NCI-H187 treated with DMSO at 0.1 percent for 48 hours (cell line): Measurements from ENCODE around the gene MT1H.
"Not testable (repeated sequence)": the region's sequence is repeated elsewhere in the genome, so short reads cannot be mapped to it uniquely, and the experiment has no call there.

Experiments
- DNase-seq: peaks from one replicate; lab custom pipeline; 2025; lab: John Stamatoyannopoulos, UW

Gene MT1H

DNA sequence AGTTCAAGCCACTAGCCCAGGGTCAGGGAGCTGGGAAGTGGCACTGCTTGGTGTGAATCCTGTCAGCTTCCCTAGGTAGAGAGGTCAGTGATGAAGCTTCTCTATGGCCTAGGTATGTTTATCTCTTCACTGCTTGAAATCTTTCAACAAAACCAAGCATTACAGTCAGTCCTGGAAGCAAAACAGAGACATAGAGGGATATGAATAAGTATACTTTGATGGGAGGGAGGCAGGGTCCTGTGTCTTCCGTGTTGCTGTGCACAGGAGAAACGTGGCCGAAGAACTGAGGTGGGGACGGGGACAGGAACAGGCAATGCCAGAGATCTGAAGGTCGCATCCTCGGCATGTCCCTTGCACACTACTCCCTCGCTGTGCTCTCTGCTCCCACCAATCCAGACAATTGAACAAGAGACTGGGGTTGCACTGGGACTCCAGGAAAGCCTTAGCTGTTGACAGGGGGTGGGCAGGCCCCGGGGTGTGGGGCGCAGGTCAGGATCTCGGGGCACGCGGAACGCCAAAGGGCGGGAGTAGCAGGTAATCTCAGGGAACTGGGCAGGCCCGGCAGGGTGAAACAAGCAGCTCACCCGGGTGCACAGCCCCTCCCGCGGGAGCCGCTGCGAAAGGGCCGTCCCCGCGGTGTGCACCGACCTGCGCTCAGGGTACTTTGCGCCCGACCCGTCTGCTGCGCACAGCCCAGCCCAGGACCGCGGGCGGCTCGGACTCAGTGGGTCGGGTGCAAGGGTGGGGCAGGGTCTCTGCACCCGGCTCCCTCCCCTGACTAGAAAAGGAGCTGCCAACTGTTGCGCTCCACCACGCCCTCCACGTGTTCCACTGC is at the start of gene MT1H:
MT1H (plus strand) TSS at position 810 of the 835 bp plus-strand sequence. CDS start 71 bp downstream, outside the sequence.
- DNase-seq: no peak

DNA sequence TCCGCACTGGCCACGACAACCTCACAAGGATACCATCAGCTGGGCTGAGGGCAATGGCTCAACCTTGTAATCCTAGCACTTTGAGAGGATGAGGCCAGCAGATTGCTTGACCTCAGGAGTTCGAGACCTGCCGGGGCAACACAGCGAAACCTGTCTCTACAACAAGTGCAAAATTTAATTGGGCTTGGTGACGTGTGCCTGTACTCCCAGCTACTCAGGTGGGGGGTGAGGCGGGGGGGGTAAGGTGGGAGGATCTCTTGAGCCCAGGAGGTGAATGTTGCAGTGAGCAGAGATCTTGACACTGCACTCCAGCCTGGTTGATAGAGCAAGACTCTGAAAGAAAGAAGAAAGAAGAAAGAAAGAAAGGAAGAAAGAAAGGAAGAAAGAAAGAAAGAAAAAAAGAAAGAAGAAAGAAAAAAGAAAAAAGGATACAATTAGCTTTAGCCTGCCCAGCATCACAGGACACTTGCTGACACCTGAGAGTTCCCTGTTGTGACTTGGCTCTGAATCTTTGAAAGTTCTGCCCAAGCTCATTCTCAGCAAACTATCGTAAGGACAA is 49.2 kb upstream of the MT1H start:
- no peak for DNase-seq

DNA sequence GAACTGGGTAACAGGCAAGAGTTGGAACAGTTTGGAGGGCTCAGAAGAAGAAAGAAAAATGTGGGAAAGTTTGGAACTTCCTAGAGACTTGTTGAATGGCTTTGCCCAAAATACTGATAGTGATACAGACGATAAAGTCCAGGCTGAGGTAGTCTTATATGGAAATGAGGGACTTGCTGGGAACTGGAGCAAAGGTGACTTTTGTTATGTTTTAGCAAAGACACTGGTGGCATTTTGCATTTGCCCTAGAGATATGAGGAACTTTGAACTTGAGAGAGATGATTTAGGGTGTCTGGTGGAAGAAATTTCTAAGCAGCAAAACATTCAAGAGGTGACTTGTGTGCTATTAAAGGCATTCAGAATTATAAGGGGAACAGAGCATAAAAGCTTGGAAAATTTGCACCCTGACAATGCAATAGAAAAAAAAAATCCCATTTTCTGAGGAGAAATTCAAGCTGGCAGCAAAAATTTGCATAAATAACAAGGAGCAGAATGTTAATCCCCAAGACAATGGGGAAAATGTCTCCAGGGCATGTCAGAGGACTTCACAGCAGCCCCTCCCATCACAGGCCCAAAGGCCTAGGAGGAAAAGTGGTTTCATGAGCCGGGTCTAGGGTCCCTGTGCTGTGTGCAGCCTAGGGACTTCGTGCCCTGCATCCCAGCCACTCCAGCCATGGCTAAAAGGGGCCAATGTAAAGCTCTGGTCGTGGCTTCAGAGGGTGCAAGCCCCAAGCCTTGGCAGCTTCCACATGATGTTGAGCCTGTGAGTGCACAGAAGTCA is 47.8 kb upstream of the MT1H start:
- DNase-seq: not testable (repeated sequence)

DNA sequence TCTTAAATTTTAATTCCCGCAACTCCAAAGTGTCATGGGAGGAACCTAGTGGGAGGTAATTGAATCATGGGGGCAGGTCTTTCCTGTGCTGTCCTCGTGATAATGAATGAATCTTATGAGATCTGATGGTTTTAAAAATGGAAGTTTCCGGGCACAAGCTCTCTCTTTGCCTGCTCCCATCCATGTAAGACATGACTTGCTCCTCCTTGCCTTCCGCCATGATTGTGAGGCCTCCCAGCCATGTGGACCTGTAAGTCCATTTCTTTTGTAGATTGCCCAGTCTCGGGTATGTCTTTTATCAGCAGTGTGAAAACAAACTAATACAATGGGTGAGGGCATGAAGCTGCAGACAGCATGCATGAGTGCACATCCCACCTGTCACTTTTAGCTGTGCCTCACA is 46.4 kb upstream of the MT1H start:
- not testable (repeated sequence) for DNase-seq

DNA sequence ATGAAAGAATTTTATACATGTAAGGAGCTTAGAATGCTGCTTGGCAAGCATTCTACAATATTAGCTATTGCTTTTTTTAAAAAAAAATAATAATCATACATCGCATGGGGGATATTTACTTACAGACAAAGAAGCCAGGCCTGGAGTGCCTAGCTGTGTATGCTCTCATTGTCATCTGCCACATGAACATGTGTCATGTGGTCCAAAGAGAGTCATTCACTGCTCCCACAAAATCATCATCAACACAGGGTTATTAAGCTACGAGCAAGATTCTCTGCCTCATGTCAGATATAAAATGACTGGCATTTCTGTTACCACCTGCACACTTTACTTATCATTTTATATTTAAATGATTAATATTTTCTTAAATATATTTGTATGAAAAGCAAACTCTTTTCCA is 46.0 kb upstream of the MT1H start:
- DNase-seq: no peak

DNA sequence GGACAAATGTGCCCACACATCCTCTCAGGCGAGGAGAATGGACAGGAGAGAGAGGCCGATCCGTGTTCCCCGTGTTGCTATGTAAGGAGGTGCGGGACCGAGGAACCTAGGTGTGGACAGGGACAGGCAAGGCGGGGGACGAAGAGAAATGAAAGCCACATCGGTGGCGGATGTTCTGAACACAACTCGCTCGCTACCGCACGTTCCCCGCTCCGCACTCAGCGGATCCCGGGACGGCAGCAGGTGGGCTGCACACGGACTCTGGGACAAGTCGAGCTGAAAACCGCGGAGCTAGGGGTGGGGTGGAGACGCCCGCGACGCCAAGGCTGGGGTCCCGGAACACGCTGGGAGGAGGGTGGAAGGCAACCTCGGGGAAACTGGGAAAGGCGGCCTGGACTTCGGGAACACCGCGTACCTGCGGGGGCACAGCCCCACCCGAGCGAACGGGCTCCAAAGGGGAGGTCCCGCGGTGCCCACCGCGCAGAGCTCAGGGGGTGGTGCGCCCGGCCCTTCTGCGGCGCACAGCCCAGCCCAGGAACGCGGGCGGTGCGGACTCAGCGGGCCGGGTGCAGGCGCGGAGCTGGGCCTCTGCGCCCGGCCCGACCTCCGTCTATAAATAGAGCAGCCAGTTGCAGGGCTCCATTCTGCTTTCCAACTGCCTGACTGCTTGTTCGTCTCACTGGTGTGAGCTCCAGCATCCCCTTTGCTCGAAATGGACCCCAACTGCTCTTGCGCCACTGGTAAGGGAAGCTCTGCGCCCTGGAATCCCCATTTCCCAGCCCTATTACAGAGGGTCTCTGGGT is 44.3 kb upstream of the MT1H start, which contains the start of gene MT1E:
MT1E (plus strand) TSS at position 642 of the 803 bp plus-strand sequence; CDS start at position 713, 71 bp downstream.
- no peak for DNase-seq

DNA sequence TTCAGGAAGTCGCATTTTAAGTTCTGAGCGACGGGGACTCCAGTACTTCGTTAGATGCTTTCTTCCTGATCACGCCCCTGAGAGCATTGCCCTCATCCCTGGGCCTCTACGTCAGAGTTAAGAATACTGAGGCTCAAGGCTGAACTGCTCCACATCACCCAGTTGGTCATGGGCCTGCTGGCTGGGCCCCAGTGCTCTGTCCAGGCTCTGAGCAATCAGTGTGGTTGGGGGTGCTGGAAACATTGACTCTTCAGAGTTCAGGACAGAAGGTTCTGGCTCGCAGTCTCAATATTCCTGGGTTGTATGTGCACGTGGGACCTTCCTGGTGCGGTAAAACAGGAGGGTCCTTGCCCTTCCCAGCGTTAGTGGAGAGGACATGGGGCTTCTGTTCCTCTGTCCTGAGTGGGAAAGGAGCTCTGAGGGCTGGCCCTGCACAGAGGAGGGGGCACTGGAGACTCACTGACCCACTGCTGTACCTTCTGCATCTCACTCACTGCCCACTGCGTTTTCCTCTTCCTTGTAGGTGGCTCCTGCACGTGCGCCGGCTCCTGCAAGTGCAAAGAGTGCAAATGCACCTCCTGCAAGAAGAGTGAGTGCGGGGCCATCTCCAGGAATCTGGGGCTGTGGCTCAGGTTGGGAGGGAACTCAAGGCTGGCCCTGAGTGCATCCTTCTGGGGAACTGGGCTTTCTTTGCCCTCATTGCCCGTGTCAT is 43.5 kb upstream of the MT1H start:
- DNase-seq: no peak

DNA sequence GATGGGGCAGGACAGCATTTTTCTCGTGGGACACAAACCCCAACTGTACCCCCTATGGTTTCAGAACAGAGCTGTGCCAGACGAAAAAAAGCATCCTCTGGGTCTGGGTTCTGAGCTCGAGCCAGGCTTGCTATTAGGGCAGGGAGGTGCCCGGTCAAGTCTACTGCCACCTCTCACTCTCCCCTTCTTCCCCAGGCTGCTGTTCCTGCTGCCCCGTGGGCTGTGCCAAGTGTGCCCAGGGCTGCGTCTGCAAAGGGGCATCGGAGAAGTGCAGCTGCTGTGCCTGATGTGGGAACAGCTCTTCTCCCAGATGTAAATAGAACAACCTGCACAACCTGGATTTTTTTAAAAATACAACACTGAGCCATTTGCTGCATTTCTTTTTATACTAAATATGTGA is 42.9 kb upstream of the MT1H start:
- no peak for DNase-seq

DNA sequence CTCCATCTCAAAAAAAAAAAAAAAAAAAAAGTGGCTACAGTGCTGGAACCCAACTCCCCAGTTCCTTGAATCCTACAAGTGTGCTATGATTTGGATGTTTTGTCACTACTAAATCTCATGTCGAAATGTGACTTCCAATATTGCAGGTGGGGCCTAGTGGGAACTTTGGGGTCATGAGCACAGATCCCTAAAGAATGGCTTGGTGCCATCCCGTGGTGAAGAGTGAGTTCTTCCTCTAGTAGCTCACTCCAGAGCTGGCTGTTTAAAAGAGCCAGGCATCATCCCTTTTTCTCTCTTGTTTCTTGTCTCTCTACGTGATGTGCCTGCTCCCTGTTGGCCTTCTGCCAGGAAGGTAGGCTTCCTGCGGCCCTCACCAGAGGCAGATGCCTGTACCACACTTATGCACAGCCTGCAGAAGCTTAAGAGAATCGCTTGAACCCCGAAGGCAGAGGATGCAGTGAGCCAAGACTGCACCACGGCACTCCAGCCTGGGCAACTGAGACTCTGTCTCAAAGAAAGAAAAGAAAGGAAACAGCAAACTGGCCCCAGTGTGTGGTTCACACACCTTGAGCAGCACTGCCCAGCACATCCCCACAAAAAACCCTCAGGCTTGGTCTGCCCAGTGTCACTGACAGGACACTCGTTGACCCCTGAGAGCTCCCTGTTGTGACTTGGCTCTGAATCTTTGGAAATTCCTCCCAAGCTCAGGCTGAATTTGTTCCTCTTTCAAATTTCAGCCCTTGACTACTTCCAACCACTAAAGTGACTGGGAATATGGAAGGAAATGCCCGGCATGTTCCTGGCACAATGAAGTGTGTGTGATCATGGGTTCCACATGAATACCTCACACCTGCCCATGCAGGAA is 40.9 kb upstream of the MT1H start:
- DNase-seq: no peak

DNA sequence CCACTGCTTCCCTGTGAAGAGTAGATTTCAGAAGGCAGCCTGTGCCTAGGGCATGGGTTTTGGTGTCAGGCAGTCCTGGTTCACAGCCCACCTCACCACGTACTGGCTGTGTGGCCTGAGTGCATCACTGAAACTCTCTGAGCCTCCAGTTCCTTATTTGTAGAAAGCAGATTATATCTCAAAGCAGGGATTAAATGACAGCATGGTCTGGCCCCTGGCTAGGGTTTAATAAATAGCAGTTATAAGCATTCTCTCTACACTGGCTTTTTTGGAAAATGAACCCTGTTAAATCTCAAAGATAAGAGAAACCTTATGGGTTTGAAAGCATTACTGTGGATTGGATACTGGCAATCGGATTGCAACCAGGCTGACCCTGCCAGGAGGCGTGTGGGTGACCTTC is 40.1 kb upstream of the MT1H start:
- no peak for DNase-seq

DNA sequence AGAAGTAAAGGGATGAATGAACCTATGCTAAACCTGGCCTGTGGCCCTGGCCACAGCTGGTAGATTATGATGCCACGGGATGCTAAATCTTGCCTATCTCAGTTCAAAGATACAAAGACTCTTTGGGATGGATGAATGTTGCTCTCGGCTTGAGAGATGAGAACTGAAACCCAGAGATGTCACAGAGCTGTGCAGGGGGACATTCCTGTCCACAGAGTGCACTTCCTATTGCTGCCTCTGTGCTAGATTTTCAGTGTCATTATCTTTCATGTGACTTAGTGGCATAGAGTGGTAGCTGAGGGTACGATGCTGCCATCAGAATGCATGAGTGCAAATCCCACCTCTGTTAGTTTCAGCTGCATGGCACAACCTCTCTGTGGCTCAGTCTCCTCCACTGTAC is 39.5 kb upstream of the MT1H start:
- DNase-seq: no peak

DNA sequence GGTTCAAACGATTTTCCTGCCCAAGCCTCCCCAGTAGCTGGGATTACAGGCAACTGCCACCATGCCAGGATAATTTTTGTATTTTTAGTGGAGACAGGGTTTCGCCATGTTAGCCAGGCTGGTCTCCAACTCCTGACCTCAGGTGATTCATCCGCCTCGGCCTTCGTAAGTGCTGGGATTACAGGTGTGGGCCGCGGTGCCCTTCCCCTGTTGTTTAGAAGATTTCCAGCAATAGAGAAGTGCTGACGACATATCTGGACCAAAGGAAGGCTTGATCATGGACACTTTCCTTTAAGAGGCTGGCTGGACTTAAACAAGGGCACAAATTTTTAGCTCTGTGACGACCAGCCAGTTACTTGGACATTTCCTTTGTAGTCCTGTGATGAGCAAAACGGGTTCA is 38.4 kb upstream of the MT1H start:
- DNase-seq: no peak

DNA sequence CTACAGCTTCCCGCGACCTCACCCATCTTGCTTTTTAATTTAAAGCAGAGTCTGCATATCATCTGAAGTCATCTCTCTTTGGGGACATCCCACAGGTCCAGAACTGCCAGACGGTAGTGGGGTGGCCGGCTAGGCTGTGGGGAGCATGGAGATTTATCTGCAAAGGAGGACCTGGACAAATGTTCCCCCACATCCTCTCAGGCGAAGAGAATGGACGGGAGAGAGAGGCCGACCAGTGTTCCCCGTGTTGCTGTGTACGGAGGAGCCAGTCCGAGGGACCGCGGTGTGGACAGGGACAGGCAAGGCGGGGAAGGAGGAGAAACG is 37.8 kb upstream of the MT1H start:
- no peak for DNase-seq

DNA sequence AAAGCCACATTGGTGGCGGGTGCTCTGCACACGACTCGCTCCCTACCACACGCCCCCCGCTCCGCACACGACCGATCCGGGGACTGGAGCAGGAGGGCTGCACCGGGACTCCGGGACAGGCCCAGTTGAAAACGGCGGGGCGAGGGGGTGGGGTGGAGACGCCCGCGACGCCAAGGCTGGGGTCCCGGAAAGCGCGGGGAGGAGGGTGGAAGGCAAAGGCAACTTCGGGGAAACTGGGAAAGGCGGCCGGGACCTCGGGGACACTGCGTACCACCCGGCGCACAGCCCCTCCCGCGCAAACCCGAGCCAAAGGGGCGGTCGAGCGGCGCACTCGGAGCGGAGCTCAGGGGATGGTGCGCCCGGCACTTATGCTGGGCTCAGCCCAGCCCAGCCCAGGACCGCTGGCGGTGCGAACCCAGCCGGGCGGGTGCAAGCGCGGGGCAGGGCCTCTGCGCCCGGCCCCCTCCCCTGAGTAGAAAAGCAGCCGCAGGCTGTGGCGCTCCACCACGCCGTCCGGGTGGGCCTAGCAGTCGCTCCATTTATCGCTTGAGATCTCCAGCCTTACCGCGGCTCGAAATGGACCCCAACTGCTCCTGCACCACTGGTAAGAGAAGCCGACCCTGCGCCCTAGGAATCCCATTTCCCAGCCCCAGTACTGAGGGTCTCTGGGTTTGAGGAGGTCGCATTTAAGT is 37.3 kb upstream of the MT1H start, which contains the start of gene MT1M:
MT1M (plus strand) TSS at position 504 of the 692 bp plus-strand sequence; CDS start at position 577, 73 bp downstream.
- DNase-seq: no peak

DNA sequence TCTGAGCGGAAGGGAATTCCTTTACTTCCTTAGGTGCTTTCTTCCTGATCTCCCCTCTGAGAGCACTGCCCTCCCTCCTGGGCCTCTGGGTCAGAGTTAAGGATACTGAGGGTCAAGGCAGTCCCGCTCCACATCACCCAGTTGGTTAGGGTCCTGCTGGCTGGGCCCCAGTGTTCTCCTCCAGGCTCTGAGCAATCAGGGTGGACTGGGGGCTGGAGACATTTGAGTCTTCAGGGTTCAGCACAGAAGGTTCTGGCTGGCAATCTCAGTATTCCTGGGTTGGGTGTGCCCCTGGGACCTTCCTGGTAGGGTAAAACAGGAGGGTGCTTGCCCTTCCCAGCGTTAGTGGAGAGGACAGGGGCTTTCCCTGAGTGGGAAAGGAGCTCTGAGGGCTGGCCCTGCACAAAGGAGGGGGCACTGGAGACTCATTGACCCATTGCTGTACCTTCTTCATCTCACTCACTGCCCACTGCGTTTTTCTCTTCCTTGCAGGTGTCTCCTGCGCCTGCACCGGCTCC is 36.7 kb upstream of the MT1H start:
- no peak for DNase-seq

DNA sequence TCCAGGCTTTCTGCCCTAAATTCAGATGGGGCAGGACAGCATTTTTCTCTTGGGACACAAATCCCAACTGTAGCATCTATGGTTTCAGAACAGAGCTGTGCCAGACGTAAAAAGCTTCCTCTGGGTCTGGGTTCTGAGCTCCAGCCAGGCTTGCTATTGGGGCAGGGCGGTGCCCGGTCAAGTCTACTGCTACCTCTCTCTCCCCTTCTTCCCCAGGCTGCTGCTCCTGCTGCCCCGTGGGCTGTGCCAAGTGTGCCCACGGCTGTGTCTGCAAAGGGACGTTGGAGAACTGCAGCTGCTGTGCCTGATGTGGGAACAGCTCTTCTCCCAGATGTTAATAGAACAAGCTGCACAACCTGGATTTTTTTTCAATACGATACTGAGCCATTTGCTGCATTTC is 36.1 kb upstream of the MT1H start:
- no peak for DNase-seq

DNA sequence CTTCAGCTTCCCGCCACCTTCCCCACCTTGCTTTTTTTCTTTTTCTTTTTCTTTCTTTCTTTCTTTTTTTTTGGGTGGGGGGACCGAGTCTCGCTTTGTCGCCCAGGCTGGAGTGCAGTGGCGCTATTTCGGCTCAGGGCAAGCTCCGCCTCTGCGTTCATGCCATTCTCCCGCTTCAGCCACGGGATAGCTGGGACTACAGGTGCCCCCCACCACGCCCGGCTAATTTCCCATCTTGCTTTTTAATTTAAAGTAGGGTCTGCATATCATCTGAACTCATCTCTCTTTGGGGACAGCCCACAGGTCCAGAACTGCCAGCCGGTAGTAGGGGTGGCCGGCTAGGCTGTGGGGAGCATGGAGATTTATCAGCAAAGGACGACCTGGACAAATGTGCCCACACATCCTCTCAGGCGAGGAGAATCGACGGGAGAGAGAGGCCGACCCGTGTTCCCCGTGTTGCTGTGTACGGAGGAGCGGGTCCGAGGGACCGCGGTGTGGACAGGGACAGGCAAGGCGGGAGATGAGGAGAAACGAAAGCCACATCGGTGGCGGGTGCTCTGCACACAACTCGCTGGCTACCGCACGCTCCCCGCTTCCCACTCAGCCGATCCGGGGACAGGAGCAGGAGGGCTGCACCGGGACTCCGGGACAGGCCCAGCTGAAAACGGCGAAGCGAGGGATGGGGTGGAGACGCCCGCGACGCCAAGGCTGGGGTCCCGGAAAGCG is 34.7 kb upstream of the MT1H start:
- DNase-seq: no peak

DNA sequence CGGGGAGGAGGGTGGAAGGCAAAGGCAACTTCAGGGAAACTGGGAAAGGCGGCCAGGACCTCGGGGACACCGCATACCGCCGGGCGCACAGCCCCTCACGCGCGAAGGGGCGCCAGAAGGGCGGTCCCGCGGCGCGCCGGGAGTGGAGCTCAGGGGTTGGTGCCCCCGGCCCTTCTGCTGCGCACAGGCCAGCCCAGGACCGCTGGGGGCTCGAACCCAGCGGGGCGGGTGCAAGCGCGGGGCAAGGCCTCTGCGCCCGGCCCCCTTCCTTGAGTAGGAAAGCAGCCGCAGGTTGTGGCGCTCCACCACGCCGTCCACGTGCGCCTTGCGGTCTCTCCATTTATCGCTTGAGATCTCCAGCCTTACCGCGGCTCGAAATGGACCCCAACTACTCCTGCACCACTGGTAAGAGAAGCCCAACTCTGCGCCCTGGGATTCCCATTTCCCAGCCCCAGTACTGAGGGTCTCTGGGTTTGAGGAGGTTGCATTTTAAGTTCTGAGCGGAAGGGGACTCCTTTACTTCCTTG is 34.1 kb upstream of the MT1H start:
- no peak for DNase-seq
